Measurements from ENCODE around the gene NFASC.
A peak's percentile ranks its signal among the peaks of the same experiment; 100 is the strongest.

NFASC gene

DNA sequence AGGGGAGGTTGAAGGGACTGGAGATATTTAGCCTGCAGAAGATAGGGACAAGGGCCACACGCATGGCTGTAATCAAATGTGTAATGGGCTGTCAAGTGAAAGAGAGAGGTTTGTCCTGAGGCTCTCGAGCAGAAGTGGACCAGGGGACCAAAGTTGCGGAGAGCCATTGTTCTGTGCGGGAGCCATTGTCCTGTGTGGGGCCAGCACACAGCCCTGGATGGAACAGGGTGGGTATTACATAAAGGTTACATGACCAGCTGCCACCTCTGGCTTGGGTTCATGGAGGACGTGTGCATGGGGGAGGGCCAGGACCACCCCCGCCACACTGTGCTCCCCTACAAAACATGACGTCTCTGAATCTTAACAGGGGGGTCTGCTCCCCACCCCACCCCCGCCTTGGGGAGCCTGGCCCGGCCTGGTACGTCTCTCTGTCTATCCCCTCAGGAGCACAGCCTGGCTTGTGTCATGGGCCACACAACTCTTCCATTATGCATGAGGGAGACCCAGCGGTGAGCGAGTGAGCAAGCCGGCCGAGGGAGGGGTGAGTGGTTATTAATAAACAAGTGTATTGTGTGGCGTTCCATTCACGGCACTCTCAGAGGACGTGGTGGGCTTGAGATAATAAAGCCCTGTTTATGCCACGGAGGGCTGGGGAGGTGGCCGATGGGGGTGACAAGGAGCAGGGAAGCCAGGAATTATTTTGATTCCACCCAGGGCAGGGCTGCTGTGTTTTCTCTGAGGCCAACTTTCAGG lies at the start of gene NFASC:
NFASC (plus strand) TSS at position 703 of the 753 bp plus-strand sequence. CDS start 73,454 bp downstream, outside the sequence.
- DNase-seq (ENCODE audit: low spot score): no peak

GRCh38 chr1:204821476-204821875 lies 49.2 kb upstream of the NFASC start:
- DNase-seq (ENCODE audit: low spot score): no peak

DNA sequence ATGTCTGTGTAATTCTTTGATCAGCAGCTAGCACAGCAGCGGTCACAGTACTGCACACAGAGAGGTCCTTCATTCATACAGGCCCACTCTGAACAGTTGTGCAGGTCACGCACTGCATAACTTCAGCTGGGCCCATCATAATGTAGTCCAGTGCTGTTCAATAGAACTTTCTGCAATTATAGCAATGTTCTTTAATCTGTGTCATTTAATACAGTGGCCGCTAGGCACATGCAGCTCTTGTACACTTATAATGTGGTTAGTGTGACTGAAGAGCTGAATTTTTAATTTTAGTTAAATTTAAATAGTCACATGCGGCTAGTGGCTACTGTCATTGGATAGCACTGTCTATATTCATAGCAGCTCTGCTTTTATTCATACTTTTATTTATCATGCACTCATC lies 48.7 kb upstream of the NFASC start:
- DNase-seq (ENCODE audit: low spot score): no peak

GRCh38 chr1:204826970-204827369 lies 43.7 kb upstream of the NFASC start:
- no peak for DNase-seq (ENCODE audit: low spot score)

DNA sequence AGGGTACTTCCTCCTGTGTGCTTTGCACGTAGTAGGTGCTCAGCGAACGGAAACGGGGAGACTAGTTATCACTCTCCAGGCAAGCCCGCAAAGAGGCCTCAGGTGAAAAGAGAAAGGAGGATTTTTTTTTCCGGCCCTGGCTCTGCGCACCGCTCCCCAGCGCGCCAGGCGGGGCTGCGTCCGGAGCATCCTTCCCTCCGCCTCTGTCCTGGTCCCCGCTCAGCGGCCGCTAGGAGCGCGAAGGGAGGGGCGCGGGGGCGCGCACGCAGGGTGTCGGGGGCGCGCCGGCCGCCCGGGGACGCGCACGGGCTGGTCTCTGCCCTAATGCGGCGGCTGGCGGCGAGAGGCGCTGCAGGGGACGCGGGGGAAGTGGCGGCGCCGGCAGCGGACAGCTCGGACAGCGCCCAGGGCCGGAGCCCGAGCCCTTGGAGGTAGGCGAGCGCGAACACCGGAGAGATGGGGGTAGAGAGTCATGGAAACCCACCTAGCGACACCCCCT lies 42.3 kb upstream of the NFASC start:
- DNase-seq (ENCODE audit: low spot score): no peak

GRCh38 chr1:204829133-204829825 lies 41.4 kb upstream of the NFASC start:
- DNase-seq (ENCODE audit: low spot score): no peak

DNA sequence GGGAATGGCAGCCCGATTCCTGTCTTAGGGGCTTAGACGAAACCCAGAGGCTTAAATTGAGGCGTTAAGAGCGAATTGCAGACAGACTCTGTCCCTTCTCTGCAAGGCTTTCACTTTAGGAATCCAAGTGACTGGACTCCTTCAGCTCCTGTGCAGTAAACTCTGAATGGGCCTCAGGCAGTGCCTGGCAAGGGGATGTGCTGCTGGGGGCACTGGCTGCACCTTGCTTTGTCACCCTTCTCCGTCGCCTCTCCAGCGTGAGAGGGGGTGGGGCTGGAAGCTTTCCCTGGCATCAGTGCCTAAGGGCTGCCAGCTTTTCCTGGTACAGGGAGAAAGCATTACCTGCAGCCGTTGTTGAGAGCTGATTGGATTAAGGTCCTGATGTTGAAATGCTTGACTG lies 39.9 kb upstream of the NFASC start:
- DNase-seq (ENCODE audit: low spot score): no peak

GRCh38 chr1:204831186-204831585 lies 39.5 kb upstream of the NFASC start:
- DNase-seq (ENCODE audit: low spot score): no peak

DNA sequence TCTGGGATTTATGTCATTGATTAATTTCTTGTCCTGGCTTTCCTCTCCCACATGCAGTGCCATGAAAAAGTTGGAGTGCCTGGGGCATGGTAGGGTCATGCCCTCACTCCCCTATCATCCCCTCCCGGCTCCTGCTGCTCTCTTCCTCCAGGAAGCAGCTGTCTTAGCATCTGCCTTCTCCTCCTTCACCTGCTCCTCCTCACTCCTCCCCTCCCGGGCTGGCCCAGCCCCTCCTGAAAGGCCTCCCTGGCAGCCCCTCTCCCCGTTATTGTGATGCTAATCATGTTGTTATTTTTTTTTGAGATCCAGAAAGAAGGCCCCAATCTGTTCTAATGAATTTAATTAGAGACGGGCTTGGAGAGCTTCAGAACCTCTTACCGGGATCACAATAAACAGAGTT lies 36.3 kb upstream of the NFASC start:
- DNase-seq (ENCODE audit: low spot score): no peak

GRCh38 chr1:204834752-204835151 lies 35.9 kb upstream of the NFASC start:
- DNase-seq (ENCODE audit: low spot score): no peak

GRCh38 chr1:204835737-204836136 lies 34.9 kb upstream of the NFASC start:
- DNase-seq (ENCODE audit: low spot score): no peak

GRCh38 chr1:204836856-204837255 lies 33.8 kb upstream of the NFASC start:
- DNase-seq (ENCODE audit: low spot score): no peak

DNA sequence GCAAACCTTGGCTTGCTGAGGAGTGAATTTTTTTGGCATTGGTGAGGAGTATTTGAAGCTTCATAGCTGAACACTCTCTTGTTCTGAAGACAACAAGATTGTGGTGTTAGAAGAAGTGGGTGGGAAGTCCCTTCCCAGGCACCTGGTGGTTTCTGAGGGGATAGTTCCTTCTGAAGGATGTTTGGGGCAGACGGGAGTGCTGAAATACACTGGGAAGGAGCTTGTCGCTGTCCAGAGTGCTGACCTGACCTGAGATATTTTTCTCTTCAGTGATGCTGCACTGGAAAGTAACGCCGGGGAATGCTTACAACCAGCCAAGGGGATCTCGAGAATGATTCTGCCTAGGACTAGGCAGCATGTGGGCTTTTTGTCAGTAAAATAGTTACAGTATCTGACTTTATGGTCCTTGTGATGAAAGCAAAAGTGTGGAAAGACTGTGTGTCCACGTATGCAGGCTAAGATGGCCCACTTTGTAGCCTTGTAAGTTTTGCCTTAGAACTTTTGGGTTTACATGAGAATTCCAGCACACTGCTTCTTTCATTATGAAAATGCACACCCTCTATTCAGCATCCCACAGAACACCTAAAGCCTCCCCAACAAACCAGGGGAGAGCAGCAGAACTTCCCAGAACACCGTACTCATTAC lies 33.1 kb upstream of the NFASC start:
- peak; percentile 42 for DNase-seq (ENCODE audit: low spot score)

- DNase-seq (ENCODE audit: low spot score): no peak
Measured at GRCh38 chr1:204841316-204841715, 29.3 kb upstream of the NFASC start.

- no peak for DNase-seq (ENCODE audit: low spot score)
Measured at GRCh38 chr1:204841798-204842197, 28.9 kb upstream of the NFASC start.

DNA sequence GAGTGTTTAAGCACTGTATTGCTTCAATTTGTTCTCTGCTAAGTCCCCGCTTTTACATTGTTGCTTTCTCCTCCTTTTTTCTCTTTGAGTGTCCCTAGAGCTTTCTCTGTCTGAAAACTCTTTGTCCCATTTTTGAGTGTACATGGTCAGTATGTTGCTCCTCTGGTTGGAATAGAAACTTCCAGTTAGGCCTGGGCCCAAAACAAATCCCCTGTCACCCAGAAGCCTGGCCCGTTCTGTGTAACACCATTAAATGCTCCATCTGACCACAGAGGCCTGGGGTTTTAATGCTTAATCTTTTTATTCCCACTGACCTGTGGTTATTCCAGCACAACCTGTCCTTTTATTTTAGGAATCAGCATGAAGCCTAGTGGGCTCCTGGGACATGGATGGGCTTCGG lies 28.3 kb upstream of the NFASC start:
- no peak for DNase-seq (ENCODE audit: low spot score)

DNA sequence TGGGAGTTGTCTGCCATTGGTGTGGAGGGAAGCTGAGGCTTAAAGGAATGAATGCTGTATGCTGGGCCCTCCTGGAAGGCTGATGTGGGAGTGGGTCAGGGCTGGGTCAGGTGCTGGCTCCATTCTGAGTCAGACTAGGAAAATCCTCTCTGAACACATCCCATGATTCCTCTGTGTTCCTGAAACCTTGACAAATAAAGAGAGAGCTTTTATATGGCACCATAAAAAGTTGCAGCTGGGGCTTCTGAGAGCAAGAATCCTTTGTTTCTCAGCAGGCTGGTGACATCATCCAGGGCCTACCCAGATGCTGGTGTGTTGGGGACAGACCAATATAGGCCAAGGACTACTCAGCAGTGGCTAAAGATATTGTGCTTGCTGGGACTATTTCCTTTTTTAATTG lies 27.8 kb upstream of the NFASC start:
- DNase-seq (ENCODE audit: low spot score): no peak

DNA sequence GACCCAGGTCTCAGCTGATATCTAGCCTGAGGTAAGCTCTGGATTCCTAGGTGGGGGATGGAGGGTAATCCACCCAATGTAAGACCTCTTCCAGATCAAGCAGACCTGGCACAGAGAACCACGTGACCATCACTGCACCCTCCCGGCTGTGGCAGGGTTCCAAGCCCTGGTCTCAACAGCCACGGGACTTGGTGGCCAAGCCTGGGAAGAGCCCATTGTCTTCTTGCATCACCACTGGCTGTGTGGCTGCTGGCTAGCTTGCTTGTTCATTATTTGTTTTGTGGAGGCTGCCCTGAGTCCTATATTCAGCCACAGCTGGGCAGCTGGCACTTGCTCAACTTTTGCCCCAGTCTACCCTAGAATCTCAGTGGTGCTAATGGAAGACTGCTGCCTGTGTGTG lies 24.1 kb upstream of the NFASC start:
- no peak for DNase-seq (ENCODE audit: low spot score)

GRCh38 chr1:204848579-204848978 lies 22.1 kb upstream of the NFASC start:
- DNase-seq (ENCODE audit: low spot score): no peak

DNA sequence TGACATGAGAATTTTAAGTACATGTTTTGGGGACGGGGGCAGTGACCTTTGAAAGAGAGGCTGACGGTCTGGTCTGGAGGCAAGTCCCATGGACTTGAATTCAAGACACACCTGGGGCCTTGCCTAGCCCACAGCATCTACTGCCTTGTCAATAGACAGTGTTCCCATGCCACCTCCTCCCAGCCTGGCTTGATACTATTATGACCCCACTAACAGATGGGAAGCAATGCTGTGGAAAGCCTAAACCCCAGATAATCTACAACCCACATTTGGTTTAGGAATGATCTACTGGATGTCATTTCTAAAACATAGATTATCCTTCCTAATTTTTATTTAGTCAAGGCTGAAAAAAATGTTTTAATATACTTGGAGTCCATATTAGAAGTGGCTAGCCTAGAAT lies 17.8 kb upstream of the NFASC start:
- DNase-seq (ENCODE audit: low spot score): no peak

- no peak for DNase-seq (ENCODE audit: low spot score)
Measured at GRCh38 chr1:204853436-204853835, 17.2 kb upstream of the NFASC start.

GRCh38 chr1:204854286-204854685 lies 16.4 kb upstream of the NFASC start:
- DNase-seq (ENCODE audit: low spot score): no peak

- no peak for DNase-seq (ENCODE audit: low spot score)
Measured at GRCh38 chr1:204858363-204858821, 12.3 kb upstream of the NFASC start.
